ENCODE results near the gene PRM2. TPM values are rescaled to one million over a fixed set of nuclear protein-coding genes. Genes with fewer than 3 reads are reported as not detected.
A peak's percentile ranks its signal among the peaks of the same experiment; 100 is the strongest.

Gene PRM2
- total RNA-seq, 1 experiment from 2014 or later, result not detected

GRCh38 chr16:11280616-11281522 is 4.6 kb upstream of the PRM2 start, which contains the start of gene PRM1:
TSS of gene PRM1 (minus strand) at chr16:11281330. CDS start at chr16:11281238, 92 bp downstream.
- H3K4me3 Mint-ChIP-seq, result no peak within 1 kb of the TSS
- WGBS (ENCODE audit: extremely low coverage, insufficient read length, low lambda C conversion rate), result no CpG with 5 or more reads among the region's 25 CpGs
- H3K4me1 Mint-ChIP-seq, result peaks cover 9 to 18% of the 10 kb centered on the region in 2 experiments

More at GRCh38 chr16:11280616-11281522, 4.6 kb upstream of the PRM2 start, which contains the start of gene PRM1:
- Histone ChIP-seq H2AK5ac (ENCODE audit: insufficient read length, low read length) (no peak within 1 kb of the TSS), H3K14ac (ENCODE audit: insufficient read depth, low read length) (peak within 1 kb of the TSS; percentile 89), H2BK15ac (ENCODE audit: low read depth, low read length) (no peak within 1 kb of the TSS; the same call in 1 of the 2 replicates), H4K20me1 (ENCODE audit: control insufficient read depth, insufficient read depth, insufficient read length) (no peaks in the 10 kb centered on the region), H3K27ac (ENCODE audit: insufficient read length, low read depth, low read length) (no peak within 1 kb of the TSS), H2BK12ac (ENCODE audit: insufficient read length, low read depth, low read length) (peak within 1 kb of the TSS; percentile 19), H3K23ac (ENCODE audit: insufficient read length, low read depth, low read length) (no peak within 1 kb of the TSS), H3K4ac (ENCODE audit: low read depth, low read length) (no peak within 1 kb of the TSS), H3K4me1 (ENCODE audit: insufficient read depth, low read length) (no peaks in the 10 kb centered on the region; the same call in 1 of the 2 replicates), H4K8ac (replicated peaks; ENCODE audit: insufficient read length, low read depth, low read length) (no peak within 1 kb of the TSS), H4K5ac (ENCODE audit: insufficient read length, low read depth, low read length) (no peak within 1 kb of the TSS), H3K27me3 (ENCODE audit: insufficient read depth, low read length) (no peaks in the 10 kb centered on the region), H3K9me3 (ENCODE audit: control insufficient read depth, low read depth, low read length) (no peaks in the 10 kb centered on the region), H3K4me2 (ENCODE audit: insufficient read depth, insufficient read length, low read length) (no peak within 1 kb of the TSS), H3T11ph (ENCODE audit: low read length) (no peak within 1 kb of the TSS), H3K9ac (ENCODE audit: extremely low read depth, insufficient read length, low read length) (no peak within 1 kb of the TSS), H3K56ac (ENCODE audit: insufficient read length, low read depth, low read length) (no peak within 1 kb of the TSS), H3K18ac (ENCODE audit: insufficient read length, low read depth, low read length) (peak within 1 kb of the TSS; percentile 7), H3K79me2 (ENCODE audit: insufficient read depth, low read length) (no peaks in the 10 kb centered on the region), H2AFZ (ENCODE audit: low read length) (no peak within 1 kb of the TSS), H3K79me1 (ENCODE audit: insufficient read depth, low read depth, low read length, poor library complexity, severe bottlenecking) (no peaks in the 10 kb centered on the region), H2BK120ac (ENCODE audit: low read depth, low read length, poor library complexity, severe bottlenecking) (no peak within 1 kb of the TSS), H2BK20ac (ENCODE audit: low read depth, low read length, poor library complexity, severe bottlenecking) (no peak within 1 kb of the TSS), H3K23me2 (ENCODE audit: insufficient read length, low read depth, low read length, poor library complexity, severe bottlenecking) (no peaks in the 10 kb centered on the region), H2BK5ac (ENCODE audit: insufficient read length, low read length) (no peak within 1 kb of the TSS), H4K91ac (ENCODE audit: insufficient read length, low read depth, low read length) (no peak within 1 kb of the TSS)
- Mint-ChIP-seq H3K27ac (peak within 1 kb of the TSS in 1 of 3 experiments; percentile 82; a peak in 2 of 7 replicates), H3K36me3 (ENCODE audit: insufficient read depth in 1 of 3, low read depth in 3 of 3) (no peaks in the 10 kb centered on the region), H3K27me3 (ENCODE audit: low read depth) (no peaks in the 10 kb centered on the region; the same call in 1 of the 2 replicates), H3K9me3 (peaks cover 0 to 7% of the 10 kb centered on the region in 2 experiments; a peak in 2 of 5 replicates)
- TF ChIP-seq, protein P1, sequence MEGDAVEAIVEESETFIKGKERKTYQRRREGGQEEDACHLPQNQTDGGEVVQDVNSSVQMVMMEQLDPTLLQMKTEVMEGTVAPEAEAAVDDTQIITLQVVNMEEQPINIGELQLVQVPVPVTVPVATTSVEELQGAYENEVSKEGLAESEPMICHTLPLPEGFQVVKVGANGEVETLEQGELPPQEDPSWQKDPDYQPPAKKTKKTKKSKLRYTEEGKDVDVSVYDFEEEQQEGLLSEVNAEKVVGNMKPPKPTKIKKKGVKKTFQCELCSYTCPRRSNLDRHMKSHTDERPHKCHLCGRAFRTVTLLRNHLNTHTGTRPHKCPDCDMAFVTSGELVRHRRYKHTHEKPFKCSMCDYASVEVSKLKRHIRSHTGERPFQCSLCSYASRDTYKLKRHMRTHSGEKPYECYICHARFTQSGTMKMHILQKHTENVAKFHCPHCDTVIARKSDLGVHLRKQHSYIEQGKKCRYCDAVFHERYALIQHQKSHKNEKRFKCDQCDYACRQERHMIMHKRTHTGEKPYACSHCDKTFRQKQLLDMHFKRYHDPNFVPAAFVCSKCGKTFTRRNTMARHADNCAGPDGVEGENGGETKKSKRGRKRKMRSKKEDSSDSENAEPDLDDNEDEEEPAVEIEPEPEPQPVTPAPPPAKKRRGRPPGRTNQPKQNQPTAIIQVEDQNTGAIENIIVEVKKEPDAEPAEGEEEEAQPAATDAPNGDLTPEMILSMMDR (conservative IDR thresholded peaks at IDR 0.05), result no peak
- peak; percentile 46 for DNase-seq

All from H9 (cell line).